SW480 (cell line): ENCODE results near the gene GRIK5.
"Not testable (repeated sequence)": the region's sequence is repeated elsewhere in the genome, so short reads cannot be mapped to it uniquely, and the experiment has no call there.

Experiments
- DNase-seq: peaks from one replicate; pipeline ENCODE4 v3.0.0-alpha.2; 2016; ENCODE audit warnings: low spot score

GRIK5 gene

DNA sequence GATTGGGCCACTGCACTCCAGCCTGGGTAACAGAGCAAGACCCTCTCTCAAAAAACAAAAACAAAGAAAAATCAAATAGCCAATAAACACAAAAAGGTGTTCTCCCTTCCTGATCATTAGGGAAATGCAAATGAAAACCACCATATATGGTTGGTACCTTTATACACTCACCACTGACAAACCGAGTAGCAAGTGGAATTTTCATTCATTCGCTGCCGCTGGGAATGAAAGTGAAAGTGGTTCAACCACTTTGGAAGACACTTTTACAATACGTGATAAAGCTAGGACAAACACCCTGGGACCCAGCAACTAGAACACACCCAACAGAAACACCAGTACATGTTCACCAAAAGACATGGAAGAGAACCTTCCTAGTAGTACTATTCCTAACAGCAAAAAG lies 21.0 kb downstream of the GRIK5 start:
- DNase-seq, result peak; percentile 52

DNA sequence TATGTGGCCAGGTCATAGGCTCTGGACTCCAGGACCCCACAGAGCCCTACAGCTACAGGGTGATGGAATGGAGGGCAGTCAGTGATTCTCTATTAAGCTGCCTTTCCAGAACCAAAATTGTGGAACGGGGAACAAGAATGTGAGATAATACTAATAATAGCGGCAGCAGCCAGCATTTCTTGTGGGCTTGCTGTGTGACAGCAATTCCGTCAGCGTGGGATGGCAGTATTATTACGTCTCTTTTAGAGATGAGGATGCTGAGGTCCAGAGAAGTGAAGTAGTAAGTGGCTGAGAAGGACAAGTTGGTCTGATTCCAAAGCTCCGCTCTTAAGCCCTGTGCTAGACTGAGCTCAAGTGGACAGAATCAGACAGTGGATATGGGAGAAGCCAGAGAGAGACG lies 24.4 kb downstream of the GRIK5 start:
- DNase-seq, result no peak

DNA sequence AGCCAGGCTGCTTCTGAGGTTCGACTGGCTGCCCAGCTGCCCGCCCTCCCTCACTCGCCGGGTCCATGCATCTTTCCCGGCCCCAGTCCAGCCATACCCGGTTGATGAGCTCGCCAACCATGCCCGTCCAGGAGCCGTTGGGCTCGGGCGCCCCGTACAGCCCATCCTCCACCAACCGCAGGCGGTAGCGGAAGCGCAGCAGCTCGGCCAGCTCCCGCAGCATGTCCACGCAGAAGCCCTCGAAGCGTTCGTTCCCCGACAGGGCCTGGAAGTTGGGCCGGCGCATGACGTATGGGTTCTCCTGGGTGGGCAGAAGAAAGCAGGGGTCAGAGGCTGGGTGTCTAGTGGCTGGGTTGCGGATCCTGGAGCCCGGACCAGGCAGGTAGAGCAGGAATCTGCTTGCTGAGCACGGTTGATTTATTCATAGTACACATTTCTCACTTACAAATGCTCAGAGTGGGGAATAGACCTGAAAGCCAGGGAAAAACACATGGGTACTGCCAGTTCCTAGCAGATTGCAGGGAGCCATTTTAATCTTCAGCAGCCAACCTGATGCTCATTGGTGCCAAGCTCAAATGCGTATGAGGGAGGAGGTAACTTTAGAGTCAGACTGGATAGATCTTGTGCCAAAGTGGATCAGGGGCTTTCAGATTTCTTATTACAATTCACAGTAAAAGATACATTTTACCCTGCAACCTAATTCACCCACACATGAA lies 27.4 kb downstream of the GRIK5 start:
- DNase-seq, result no peak

DNA sequence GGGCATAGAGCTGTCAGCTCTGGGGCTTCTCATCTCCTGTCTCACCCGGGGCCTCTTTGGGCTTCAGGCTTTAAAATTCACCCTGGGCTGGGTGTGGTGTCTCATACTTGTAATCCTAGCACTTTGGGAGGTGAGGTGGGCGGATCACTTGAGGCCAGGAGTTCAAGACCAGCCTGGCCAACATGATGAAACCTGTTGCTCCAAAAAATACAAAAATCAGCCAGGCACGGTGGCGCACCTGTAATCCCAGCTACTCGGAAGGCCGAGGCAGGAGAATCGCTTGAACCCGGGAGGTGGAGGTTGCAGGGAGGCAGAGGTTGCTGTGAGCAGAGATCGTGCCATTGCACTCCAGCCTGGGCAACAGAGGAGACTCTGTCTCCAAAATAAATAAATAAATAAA lies 29.5 kb downstream of the GRIK5 start:
- DNase-seq, result not testable (repeated sequence)

- DNase-seq, result no peak
Observed at GRCh38 chr19:42040031-42040430, 30.0 kb downstream of the GRIK5 start.

DNA sequence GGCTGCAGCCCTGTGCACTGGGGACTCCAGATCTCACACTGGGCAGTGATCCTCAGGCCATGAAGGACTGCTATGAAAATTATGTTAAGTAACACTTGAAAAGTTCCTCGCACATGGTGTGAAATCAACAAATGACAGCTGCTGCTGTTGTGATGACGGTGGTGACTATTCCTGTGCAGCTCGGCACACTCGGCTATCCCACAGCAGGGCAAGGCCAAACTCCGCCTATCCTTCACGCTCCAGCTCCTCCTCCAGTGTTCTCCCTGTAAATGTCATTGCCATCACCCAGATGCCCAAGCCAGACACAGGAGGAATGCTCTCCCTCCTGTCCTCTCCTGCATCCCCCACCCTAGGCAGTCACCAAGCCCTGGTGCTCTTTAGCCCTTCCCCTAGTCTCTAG lies 31.3 kb downstream of the GRIK5 start:
- DNase-seq, result no peak

DNA sequence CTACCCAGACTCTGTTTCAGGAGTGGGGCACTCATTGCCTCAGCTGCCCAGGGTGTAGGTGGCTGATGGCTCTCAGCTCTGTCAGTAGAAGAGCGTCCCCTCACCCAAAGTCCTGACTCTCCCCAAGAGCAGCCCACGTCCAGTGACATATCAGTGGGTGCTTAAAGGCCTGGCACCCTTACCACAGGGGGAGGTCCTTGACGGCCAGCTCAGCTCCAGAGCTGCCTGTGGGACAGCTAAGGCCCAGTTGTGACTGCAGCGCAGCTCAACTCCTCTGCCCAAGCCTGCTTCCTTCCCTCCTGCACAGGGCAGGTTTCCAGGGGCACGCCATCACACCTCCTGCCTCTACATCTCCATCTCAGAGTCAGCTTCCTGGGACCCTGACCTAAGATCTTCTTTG lies 32.4 kb downstream of the GRIK5 start:
- DNase-seq, result no peak

- peak; percentile 78 for DNase-seq
Observed at GRCh38 chr19:42034640-42035391, 35.2 kb downstream of the GRIK5 start.

- DNase-seq, result no peak
Observed at GRCh38 chr19:42033413-42033812, 36.6 kb downstream of the GRIK5 start.

- peak; percentile 82 for DNase-seq
Observed at GRCh38 chr19:42032431-42032830, 37.6 kb downstream of the GRIK5 start.

DNA sequence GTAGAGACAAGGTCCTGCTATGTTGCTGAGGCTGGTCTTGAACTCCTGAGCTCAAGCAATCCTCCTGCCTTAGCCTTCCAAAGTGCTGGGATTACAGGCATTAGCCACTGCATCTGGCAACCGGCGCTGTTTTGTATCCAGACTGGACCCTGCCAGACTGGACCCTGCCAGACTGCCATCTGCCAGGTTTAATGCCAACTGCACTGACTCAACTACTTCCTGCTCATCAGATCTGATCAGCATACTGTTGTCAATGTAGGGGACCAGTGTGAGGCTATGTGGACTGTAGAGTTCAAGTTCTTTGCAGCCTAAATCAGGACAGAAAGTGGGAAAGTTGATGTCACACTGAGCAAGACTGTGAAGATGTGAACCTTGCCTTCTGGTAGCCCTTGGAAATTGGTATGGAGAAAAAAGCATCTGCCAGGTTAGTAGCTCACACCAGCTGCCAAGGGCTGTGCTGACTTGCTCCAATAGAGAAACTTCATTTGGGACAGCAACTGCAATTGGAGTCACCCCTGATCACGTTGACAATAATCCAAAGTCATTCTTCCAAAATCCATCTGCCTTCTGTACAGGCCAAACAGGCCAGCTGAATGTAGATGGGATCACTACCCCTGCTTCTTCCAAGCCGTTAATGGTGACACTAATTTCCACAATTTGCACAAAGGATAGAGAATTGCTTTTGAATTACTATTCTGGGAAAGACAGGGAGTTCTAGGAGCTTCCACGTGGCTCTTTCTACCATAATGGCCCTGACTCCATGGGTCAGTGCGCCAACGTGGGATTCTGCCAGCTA lies 39.2 kb downstream of the GRIK5 start:
- DNase-seq, result no peak

DNA sequence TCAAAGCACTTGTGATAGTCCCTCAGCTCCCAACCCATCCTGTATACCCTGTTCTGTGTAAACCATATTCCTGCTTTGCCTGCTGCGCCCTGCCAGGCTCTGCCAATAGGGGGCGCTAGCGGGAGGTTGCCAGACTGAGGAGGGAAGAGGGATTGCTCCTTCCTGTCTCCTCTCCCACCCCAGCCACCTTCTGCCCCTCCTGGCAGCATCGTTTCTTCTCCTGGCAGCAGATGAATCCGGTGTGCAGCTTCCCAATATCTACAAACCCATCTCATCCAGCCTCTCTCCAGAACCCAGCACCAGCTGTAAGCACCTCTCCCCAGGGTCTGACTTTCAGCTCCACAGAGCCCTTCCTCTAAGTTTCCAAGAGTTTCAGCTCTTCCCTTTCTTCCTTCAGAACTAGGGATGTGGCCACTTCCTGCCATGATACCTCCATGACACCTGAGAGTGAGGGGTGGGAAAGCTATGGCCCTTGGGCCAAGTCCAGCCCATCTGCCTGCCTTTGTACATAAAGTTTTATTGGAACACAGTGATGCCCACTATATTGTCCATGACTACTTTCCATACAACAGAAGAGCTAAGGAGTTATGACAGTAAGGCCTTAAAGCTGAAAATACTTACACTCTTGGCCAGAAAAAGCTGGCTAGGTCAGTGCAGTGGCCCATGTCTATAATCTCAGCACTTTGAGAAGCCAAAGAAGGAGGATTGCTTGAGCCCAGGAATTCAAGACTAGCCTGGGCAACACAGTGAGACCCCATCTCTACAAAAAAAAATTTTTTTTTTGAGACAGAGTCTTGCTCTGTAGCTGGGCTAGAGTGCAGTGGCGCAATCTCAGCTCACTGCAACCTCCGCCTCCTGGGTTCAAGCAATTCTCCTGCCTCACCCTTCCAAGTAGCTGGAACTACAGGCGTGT lies 41.4 kb downstream of the GRIK5 start:
- no peak for DNase-seq

GRCh38 chr19:42024622-42025111 lies 45.3 kb downstream of the GRIK5 start:
- no peak for DNase-seq

GRCh38 chr19:42023943-42024260 lies 46.1 kb downstream of the GRIK5 start:
- no peak for DNase-seq

- peak; percentile 54 for DNase-seq
Observed at GRCh38 chr19:42023121-42023942, 46.7 kb downstream of the GRIK5 start.

DNA sequence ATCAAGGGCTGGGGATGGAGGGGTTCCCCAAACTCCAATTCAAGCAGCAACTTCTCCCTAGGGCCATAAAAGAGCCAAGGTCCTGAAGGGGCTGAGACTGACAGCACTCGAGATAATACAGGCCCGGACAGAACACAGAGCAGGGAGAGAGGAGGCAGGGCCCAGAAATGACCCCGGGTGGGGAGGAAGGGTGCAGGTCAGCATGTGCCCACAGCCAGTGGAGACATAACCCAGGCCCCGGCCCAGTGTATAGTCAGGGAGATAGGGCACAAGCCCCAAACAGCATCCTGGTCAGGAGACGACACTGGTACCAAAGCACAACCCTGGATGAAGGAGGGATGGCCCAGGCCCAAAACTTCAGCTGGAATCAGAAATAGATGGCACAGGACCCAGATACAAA lies 47.4 kb downstream of the GRIK5 start:
- no peak for DNase-seq

DNA sequence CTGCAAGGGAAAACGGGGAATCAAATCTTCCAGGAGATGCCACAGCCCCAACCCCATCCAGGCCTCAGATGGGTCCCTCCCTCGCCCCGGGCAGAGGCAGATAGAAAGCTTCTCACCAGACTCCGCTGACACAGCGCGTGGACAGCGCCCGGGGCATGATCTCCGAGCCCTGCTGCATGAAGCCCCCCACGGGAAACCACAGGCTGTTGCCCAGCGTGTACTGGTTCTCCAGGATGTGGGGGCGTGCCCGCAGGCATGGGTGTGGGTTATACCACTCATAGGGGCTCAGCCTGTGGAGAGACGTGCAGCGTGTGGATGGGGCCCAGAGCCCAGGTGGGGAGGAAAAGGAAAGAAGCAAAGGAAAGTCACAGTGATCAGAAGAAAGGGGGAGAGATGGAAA lies 48.8 kb downstream of the GRIK5 start:
- no peak for DNase-seq

DNA sequence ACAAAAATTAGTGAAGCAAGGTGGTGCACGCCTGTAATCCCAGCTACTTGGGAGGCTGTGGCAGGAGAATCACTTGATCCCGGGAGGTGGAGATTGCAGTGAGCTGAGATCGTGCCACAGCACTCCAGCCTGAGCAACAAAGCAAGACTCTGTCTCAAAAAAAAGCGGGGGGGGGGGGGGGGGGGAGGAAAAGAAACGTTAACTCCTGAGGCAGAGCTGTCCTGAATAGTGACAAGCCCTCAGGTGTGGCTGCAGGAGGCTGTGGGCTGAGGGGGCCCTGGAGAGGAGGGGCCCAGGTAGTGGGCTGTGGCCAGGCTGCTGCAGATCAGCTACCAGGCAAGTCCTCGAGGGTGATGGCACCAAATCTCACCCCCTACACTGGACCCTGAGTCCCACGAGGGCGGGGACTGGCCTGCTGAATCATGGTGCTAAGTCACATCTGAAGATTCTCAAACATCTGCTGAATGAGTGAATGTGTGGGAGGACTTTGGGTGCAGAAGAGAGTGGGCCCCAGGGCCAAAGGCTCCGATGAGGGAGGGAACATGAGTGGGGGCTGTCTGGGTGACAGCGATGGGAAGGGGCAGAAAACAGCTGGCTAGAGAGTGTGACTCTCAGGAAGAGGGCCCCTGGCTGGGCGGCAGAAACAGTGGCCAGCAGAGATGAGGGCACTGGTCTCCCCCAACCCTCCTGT lies 51.4 kb downstream of the GRIK5 start:
- no peak for DNase-seq

DNA sequence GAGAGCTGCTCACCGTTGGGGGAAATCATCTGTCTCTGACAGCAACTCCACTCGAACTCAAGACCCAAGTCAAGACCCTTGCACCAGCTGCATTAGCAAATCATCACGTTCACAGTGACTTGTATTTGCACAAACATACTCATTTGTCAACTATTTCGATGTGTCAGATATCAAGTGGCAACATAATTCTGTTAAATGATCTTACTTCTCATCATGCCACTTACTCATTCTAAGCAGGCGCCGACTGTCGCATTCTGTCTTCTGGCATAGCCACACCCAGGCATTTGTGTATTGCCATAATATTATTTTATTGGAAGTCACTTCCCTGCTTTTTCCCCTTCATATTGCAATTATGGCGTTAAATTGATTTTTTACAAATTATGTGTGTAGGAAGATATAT lies 53.0 kb downstream of the GRIK5 start:
- no peak for DNase-seq

DNA sequence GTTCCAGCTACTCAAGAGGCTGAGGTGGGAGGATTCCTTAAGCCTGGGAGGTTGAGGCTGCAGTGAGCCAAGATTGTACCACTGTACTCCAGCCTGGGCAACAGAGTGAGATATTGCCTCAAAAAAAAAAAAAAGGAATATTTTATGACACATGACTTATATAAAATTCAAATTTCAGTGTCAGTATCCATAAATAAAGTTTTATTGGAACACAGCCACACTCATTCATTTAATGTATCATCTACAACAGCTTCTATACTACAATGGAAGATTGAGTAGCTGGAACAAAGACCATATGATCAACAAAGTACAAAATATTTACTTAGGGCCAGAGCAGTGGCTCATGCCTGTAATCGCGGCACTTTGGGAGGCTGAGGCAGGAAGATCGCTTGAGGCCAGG lies 57.3 kb downstream of the GRIK5 start:
- DNase-seq, result not testable (repeated sequence)
